LNCaP clone FGC (cell line): ENCODE measurements around the gene ZNF101.

Source experiments
- DNase-seq: peaks from one replicate; pipeline ENCODE4 v3.0.0-alpha.2; 2011; ENCODE audit warnings: low read depth
- H3K4me3 ChIP-seq: 2 replicates; pipeline ENCODE4 v1.5.1; 2011; ENCODE audit warnings: mild to moderate bottlenecking, low read depth, low read length, control low read depth
- TF ChIP-seq, protein P1 (sequence below): IDR thresholded peaks from 2 replicates; pipeline ENCODE4 v1.5.1; 2012; ENCODE audit warnings: mild to moderate bottlenecking; ENCODE audit not compliant: control insufficient read depth, insufficient read depth; ENCODE audit errors: extremely low read depth

Gene ZNF101

DNA sequence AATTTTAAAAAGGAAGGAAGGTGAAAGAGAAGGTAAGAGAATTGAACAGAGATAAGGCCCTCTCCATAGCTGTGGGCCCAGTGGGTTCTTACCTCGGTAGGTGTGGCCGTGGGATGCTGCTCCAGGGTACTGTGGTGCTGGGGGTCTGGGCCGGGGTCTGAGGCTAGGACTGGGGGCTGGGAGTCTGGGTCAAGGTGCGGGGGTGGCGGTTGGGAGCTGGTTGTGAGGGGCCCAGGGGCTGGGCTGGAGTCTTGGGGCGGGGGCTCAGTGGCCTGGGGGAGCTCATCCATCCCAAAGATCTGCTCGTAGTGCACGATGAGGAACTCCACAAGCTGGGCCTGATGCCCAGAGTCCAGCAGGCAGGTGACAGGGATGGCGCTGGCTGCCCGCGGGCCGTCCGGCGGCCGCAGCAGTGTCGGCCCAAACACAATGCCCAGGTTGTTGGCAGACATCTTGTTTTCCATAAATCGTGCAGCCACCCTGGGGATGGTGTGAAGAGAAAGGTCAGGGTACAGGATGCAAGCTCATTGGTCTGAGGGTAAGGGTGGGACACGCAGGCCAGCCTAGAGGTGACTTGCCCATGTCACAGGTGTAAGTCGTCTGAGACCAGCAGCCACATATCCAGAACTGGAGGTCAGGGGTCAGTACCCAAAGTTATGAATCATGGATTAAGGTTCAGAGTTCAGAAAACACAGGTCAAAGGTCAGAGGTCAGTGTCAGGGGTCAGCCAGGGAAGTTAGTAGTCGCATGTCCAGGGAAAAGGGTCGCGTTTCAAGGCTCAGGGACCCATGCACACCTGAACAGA lies 34.7 kb upstream of the ZNF101 start:
- DNase-seq, result no peak
- no peak overlapping the region for H3K4me3 ChIP-seq
- TF ChIP-seq, protein P1, sequence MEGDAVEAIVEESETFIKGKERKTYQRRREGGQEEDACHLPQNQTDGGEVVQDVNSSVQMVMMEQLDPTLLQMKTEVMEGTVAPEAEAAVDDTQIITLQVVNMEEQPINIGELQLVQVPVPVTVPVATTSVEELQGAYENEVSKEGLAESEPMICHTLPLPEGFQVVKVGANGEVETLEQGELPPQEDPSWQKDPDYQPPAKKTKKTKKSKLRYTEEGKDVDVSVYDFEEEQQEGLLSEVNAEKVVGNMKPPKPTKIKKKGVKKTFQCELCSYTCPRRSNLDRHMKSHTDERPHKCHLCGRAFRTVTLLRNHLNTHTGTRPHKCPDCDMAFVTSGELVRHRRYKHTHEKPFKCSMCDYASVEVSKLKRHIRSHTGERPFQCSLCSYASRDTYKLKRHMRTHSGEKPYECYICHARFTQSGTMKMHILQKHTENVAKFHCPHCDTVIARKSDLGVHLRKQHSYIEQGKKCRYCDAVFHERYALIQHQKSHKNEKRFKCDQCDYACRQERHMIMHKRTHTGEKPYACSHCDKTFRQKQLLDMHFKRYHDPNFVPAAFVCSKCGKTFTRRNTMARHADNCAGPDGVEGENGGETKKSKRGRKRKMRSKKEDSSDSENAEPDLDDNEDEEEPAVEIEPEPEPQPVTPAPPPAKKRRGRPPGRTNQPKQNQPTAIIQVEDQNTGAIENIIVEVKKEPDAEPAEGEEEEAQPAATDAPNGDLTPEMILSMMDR, result no peak

DNA sequence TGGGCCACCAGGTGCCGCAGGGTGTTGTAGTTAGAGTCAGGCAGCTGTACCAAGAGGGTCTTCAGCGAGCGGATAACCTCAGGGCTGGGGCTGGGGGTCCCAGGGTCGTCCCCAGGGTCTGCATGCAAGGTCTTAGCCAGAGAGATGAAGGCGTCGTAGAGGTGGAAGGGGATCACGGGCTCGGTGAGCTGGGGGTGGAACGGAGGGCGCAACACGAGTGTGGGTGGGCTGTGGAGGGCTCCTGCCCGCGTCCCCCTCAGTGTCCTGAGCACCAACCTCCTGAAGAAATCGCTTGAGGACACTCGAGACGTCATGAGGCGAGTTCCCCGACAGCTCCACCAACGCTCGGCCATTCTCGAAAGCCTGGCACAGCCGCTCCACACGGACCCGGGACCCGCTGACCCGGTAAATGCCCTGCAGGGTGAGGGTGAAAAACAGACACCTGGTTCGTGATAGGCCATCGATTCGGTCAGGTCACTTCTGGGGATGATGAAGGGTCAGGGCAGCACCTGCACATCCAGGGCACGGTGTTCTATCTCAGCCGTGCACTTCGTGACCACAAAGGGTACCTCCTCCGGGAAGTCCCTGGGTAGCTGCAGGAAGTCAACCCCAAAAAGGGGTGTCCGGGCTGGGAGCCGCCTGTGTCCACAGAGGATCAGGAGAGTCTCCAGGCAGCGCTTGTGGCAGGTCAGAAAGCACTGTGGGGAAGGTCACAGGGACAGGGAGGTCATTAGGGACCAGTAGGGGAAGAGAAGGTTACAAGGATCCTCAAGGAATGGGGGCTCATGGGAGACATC lies 33.9 kb upstream of the ZNF101 start:
- TF ChIP-seq, protein P1, result no peak
- H3K4me3 ChIP-seq, result no peak overlapping the region
- DNase-seq, result no peak

DNA sequence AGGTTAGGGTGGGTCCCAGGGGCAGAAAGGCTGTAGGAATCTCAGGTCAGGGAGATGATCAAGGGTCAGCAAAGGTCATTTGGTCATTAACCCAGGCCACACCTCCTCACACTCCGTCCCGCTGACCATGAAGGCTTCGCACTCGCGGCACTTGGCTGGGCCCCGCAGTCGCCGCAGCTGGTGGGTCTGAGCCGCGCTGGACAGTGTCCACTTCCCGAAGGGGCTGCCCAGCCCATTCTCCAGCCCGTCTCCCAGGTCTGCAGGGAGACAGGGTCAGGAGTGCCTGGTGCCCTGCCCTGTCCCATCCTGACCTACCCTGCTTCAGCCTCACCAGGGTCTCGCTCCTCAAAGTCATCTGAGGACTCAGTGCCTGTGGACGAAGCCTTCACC lies 33.3 kb upstream of the ZNF101 start:
- no peak for DNase-seq
- TF ChIP-seq, protein P1, result no peak
- H3K4me3 ChIP-seq, result no peak overlapping the region

DNA sequence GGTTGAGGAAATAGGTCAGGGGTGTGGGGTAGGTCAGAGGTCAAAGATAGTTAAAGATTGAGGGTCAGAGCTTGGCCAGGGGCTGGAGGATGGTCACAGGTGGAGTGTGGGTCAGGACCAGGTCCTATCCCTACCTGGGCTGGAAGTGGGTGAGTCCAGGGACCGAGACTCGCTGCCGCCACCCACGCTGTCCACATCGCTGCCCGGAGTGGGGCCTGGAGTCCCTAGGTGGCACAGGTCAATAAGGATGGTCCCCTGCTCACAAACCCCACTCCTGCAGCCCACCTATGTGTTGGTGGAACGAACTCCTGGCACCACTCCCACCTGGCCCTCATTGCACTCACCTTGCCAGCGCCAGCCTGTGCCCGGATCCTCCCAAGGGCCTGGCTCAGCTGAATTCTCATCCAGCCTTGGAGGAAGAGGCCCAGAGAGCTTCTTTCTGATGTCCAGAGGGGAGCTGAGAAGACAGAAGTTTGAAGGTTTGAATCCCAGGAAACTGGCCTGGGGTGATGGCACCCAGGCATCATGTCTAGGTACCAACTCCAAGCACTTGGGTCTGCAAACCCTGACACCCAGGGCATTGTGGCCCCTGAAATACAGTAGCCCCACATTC lies 32.0 kb upstream of the ZNF101 start:
- no peak overlapping the region for H3K4me3 ChIP-seq
- DNase-seq, result no peak
- TF ChIP-seq, protein P1, result no peak

DNA sequence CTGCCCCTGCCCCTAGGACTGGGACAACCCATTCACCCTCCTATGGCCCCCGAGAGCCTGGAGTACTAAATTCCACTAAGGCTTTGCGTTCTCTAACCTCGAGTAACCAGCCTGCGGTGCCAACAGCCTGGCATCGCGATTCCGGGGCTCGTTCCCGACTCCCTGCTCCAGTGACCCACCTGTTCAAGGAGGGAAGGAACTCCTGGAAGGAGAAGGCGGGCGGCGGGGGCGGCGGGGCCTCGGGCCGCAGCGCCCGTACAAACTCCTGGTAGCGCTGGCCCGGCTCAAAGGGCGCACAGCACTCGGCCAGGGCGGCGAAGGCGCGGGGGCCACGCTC lies 31.5 kb upstream of the ZNF101 start:
- DNase-seq, result no peak
- H3K4me3 ChIP-seq, result no peak overlapping the region
- TF ChIP-seq, protein P1, result no peak

DNA sequence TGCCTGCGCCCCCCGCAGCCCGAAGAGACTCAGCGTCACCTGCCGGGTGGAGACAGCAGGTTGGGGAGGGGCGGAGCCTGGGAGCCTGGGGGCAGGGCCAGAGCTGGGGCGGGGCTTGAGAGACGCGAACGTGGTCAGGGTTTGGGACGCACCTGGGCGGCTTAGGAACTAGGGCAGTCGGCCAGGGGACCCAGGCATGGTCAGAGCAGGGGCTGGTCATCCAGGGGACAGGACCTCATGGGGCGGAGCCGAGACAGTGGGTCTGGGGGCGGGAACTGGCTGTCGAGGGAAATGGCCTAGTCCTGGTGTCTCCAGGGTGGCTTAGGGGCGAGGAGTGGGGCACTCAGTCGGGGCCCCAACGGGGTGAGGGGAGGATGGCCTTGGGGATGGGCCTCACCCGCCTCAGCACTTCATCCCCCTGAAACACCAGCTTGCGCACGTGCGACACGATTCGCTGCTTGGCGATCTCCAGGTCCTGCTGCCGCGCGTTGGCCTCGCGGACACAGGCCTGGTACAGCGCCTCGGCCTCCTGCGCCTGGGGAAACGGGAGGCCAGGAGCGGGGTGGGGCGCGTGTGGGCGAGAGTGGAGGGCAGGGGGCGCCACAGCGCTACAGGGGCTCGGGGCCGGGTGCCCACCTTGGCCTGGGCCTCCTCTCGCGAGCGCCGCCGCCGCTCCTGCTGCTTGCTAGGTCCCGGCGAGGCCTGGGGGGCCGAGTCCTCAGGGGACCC lies 31.0 kb upstream of the ZNF101 start:
- no peak overlapping the region for H3K4me3 ChIP-seq
- TF ChIP-seq, protein P1, result no peak
- no peak for DNase-seq
